Measurements from ENCODE around the gene SMAD6. TPM values are rescaled to one million over a fixed set of nuclear protein-coding genes. Genes with fewer than 3 reads are reported as not detected.

Gene SMAD6
- total RNA-seq, 1 experiment from 2014 or later: 6.6 TPM

DNA sequence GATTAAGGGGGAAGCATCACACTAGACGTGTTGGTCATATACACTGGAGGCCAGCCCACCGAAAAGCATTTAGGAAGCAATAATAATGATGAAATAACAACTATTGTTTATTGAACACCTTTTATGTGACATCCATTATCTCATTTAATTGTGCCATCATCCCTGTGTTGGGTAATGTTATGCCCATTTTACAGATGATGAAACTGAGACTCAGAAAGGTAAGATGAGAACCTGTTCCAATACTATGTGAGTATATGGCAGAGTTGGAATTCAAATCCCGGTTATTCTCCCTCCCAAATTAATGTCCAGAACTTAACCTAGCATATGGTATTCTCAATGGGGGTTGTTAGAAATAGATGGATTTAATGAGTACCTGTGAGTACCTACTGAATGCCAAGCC, 99.2 kb downstream of the SMAD6 start:
- Histone ChIP-seq H3K9ac (ENCODE audit: low read length) (no peak overlapping the region), H4K20me1 (ENCODE audit: insufficient read depth) (no peaks in the 10 kb centered on the region), H3K9me3 (ENCODE audit: control insufficient read depth in 1 of 2, insufficient read depth in 1 of 2, low read depth in 1 of 2, low read length in 2 of 2) (no peaks in the 10 kb centered on the region), H3K36me3 (ENCODE audit: control insufficient read depth in 1 of 2, insufficient read depth in 2 of 2, low read length in 2 of 2) (no peaks in the 10 kb centered on the region), H3K4me2 (ENCODE audit: low read length) (no peak overlapping the region), H3K27ac (ENCODE audit: low read depth, low read length) (no peak overlapping the region), H3K79me2 (ENCODE audit: insufficient read depth, low read length) (no peaks in the 10 kb centered on the region), H3K4me3 (replicated peaks in 1 of 2; ENCODE audit: low read depth in 1 of 2, low read length in 2 of 2) (no peak overlapping the region), H3K27me3 (ENCODE audit: insufficient read depth, low read length) (no peaks in the 10 kb centered on the region), H3K9me2 (ENCODE audit: insufficient read depth) (no peaks in the 10 kb centered on the region), H2AFZ (ENCODE audit: low read depth, low read length, poor library complexity, severe bottlenecking) (no peak overlapping the region), H3K4me1 (ENCODE audit: control insufficient read depth in 1 of 2, insufficient read depth in 2 of 2, low read length in 2 of 2) (peaks cover 40 to 46% of the 10 kb centered on the region in 2 experiments)
- intact Hi-C loops (cut with micrococcal nuclease): loop anchor here (5.0 kb wide), 1 partner anchor 41 kb away; no protein-coding TSS in a partner anchor
- TF ChIP-seq SIN3A (IDR thresholded peaks at IDR 0.05; ENCODE audit: low read depth) (no peak), CEBPB (IDR thresholded peaks at IDR 0.05; ENCODE audit: low read depth) (no peak), RAD21 (IDR thresholded peaks at IDR 0.05; ENCODE audit: low read depth) (no peak), SRF (IDR thresholded peaks at IDR 0.05; ENCODE audit: low read depth) (no peak), POLR2AphosphoS5 (IDR thresholded peaks at IDR 0.05; ENCODE audit: low read depth, low read length) (no peak), EZH2phosphoT487 (IDR thresholded peaks at IDR 0.05; ENCODE audit: borderline replicate concordance) (no peak), SP1 (IDR thresholded peaks at IDR 0.05; ENCODE audit: low read depth) (no peak), EZH2 (IDR thresholded peaks at IDR 0.05) (no peak)
- DNase-seq (ENCODE audit: low read depth, low spot score): no peak
- RAD21 ChIA-PET (ENCODE audit: low non-redundant PET in 1 of 2, low total read pairs in 2 of 2, uncharacterized antibody in 2 of 2, unreplicated experiment in 2 of 2): no interaction called here
- ATAC-seq: no peak
- no TSS peak for BruUV-seq (replicated peaks)
- POLR2A ChIA-PET: no interaction called here
- CTCF ChIA-PET: no interaction called here

DNA sequence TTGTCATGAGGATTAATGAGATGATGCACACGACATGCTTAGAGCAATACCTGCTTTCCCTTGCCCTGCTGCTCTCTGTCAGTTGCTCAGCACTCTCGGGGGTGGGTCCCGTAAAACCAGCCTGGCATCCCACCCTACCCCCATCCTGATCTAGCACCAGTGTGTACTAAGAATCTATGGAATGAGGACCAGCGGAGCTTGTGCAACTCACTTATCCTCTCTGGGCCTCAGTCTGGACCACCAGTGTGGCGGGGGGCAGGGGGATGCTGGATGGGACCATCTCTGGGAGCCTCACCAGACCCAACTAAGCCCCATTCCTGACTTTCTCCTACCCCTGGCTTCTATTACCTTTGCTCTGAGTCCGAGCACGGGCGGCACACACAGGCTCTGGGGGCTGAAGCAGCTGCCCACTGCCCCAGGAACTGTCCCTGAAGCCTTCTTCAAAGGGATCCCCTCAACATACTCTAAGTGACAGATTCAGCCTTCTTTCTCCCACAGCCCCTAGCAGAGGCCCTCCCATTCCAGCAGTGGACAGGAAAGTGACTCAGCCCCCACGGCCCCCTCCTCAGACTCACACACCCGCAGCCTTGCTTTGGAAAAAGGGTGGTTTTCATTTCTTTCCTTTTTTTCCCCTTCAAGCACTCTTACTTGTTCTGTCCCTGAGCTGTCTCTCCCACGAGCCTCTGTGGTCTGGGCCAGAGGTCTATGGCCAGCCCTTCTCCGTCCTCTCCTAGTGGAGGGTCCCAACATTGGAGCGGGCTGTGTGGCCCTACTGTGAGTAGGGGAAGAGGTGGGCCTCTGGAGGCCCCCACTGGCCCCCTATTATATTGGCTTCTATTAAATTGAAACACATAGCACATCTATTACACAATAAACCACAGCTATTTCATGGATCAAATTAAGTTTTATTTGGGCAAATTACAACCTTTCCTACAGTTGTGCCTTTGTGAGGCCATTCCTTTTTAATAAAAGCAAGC, 100.3 kb downstream of the SMAD6 start:
- peak; percentile 20 for ATAC-seq
- BruUV-seq (replicated peaks): no TSS peak
- ChIA-PET CTCF (interaction anchor here (1.2 to 2.5 kb wide), 2 partner anchors 49 to 184 kb away, joined by 4 to 13 read pairs; no protein-coding TSS in a partner anchor), POLR2A (interaction anchor here (1.3 kb wide), 1 partner anchor 12 kb away, joined by 4 read pairs; no protein-coding TSS in a partner anchor), RAD21 (ENCODE audit: low non-redundant PET in 1 of 2, low total read pairs in 2 of 2, uncharacterized antibody in 2 of 2, unreplicated experiment in 2 of 2) (no interaction called here)
- Histone ChIP-seq H3K4me1 (ENCODE audit: control insufficient read depth in 1 of 2, insufficient read depth in 2 of 2, low read length in 2 of 2) (peaks cover 40 to 46% of the 10 kb centered on the region in 2 experiments), H4K20me1 (ENCODE audit: insufficient read depth) (no peaks in the 10 kb centered on the region), H3K27ac (ENCODE audit: low read depth, low read length) (peak overlapping the region; percentile 65), H3K9me2 (ENCODE audit: insufficient read depth) (no peaks in the 10 kb centered on the region), H3K36me3 (ENCODE audit: control insufficient read depth in 1 of 2, insufficient read depth in 2 of 2, low read length in 2 of 2) (no peaks in the 10 kb centered on the region), H3K4me2 (ENCODE audit: low read length) (peak overlapping the region; percentile 84), H3K9me3 (ENCODE audit: control insufficient read depth in 1 of 2, insufficient read depth in 1 of 2, low read depth in 1 of 2, low read length in 2 of 2) (no peaks in the 10 kb centered on the region), H3K27me3 (ENCODE audit: insufficient read depth, low read length) (no peaks in the 10 kb centered on the region), H2AFZ (ENCODE audit: low read depth, low read length, poor library complexity, severe bottlenecking) (peak overlapping the region; percentile 44), H3K9ac (ENCODE audit: low read length) (peak overlapping the region; percentile 46), H3K79me2 (ENCODE audit: insufficient read depth, low read length) (no peaks in the 10 kb centered on the region), H3K4me3 (replicated peaks in 1 of 2; ENCODE audit: low read depth in 1 of 2, low read length in 2 of 2) (peak overlapping the region in 1 of 2 experiments; percentile 44; a peak in 2 of 4 replicates)
- TF ChIP-seq SP1 (IDR thresholded peaks at IDR 0.05; ENCODE audit: low read depth) (no peak), EZH2phosphoT487 (IDR thresholded peaks at IDR 0.05; ENCODE audit: borderline replicate concordance) (no peak), CBX3 (IDR thresholded peaks at IDR 0.05; ENCODE audit: low read depth) (no peak), FOSL1 (IDR thresholded peaks at IDR 0.05; ENCODE audit: low read depth) (no peak), CEBPB (IDR thresholded peaks at IDR 0.05; ENCODE audit: low read depth) (peak; percentile 40; the same call in 1 of the 2 replicates)
- TF ChIP-seq, protein P1, sequence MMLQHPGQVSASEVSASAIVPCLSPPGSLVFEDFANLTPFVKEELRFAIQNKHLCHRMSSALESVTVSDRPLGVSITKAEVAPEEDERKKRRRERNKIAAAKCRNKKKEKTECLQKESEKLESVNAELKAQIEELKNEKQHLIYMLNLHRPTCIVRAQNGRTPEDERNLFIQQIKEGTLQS (IDR thresholded peaks at IDR 0.05): no peak
- TF ChIP-seq, protein P2, sequence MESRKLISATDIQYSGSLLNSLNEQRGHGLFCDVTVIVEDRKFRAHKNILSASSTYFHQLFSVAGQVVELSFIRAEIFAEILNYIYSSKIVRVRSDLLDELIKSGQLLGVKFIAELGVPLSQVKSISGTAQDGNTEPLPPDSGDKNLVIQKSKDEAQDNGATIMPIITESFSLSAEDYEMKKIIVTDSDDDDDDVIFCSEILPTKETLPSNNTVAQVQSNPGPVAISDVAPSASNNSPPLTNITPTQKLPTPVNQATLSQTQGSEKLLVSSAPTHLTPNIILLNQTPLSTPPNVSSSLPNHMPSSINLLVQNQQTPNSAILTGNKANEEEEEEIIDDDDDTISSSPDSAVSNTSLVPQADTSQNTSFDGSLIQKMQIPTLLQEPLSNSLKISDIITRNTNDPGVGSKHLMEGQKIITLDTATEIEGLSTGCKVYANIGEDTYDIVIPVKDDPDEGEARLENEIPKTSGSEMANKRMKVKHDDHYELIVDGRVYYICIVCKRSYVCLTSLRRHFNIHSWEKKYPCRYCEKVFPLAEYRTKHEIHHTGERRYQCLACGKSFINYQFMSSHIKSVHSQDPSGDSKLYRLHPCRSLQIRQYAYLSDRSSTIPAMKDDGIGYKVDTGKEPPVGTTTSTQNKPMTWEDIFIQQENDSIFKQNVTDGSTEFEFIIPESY (IDR thresholded peaks at IDR 0.05; ENCODE audit: extremely low read depth, insufficient replicate concordance, low read length): no peak
- intact Hi-C loops (cut with micrococcal nuclease): loop anchor here (5.0 kb wide), 1 partner anchor 40 kb away; no protein-coding TSS in a partner anchor
- no peak for DNase-seq (ENCODE audit: low read depth, low spot score)

Measured in HCT116 (cell line).